Chondrocyte (in vitro differentiated cells): Measurements from ENCODE around the gene GLUL. TPM values are rescaled to one million over a fixed set of nuclear protein-coding genes. Genes with fewer than 3 reads are reported as not detected.

Source experiments
- DNase-seq: peaks from one replicate; pipeline ENCODE4 v3.0.0; 2021; ENCODE audit warnings: mixed read lengths, low spot score
- H3K27ac Mint-ChIP-seq: one replicate; pipeline ENCODE4 v1.8.0; 2021; ENCODE audit warnings: mild to moderate bottlenecking, moderate library complexity, mixed read lengths; ENCODE audit not compliant: unreplicated experiment
- H3K27me3 Mint-ChIP-seq: 2 replicates; pipeline ENCODE4 v1.8.0; 2021; ENCODE audit warnings: low read depth, mixed read lengths
- H3K36me3 Mint-ChIP-seq: 2 replicates; pipeline ENCODE4 v1.8.0; 2021; ENCODE audit warnings: low read depth, mixed read lengths
- H3K4me1 Mint-ChIP-seq: 2 replicates; pipeline ENCODE4 v1.8.0; 2021; ENCODE audit warnings: low read depth, mild to moderate bottlenecking, mixed read lengths
- H3K4me3 Mint-ChIP-seq: one replicate; pipeline ENCODE4 v1.8.0; 2021; ENCODE audit warnings: mild to moderate bottlenecking, moderate library complexity, mixed read lengths; ENCODE audit not compliant: unreplicated experiment
- H3K9me3 Mint-ChIP-seq: 2 replicates; pipeline ENCODE4 v1.8.0; 2021; ENCODE audit warnings: low read depth, mixed read lengths
- total RNA-seq: library from RNA; stranded (reverse); gene quantifications from 3 replicates; pipeline ENCODE4 v1.2.1, GENCODE V29; 2021
- TF ChIP-seq, protein P1 (sequence below): fragments of 200-600 bp; sonication (generic); IDR thresholded peaks from 2 replicates; pipeline ENCODE4 v1.5.0; 2021; ENCODE audit warnings: antibody characterized with exemption, mild to moderate bottlenecking, moderate library complexity

Gene GLUL
- total RNA-seq, 1 donor from 2014 or later, result 94.4 TPM

DNA sequence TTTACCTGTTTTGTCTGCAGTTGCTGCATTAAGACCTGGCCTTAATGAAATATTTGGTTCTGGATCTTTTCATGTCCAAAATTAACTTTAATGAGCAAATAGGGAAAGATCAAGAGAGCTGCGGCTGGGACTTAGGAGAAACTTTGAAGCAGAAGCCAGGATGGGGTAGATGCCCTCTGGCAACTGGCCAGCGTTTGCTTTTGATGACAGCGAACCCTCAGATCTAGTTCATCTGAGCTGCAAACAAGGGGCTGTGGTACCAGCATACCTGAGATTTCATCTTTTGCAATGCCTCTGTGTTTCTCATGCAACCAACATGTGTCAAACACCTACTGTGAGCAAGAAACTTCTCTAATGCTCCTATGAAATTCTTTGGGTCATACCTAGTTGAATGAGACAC, 21.9 kb upstream of the GLUL start:
- H3K4me3 Mint-ChIP-seq, result no peak overlapping the region
- peaks cover 24% of the 10 kb centered on the region for H3K27me3 Mint-ChIP-seq
- TF ChIP-seq, protein P1, sequence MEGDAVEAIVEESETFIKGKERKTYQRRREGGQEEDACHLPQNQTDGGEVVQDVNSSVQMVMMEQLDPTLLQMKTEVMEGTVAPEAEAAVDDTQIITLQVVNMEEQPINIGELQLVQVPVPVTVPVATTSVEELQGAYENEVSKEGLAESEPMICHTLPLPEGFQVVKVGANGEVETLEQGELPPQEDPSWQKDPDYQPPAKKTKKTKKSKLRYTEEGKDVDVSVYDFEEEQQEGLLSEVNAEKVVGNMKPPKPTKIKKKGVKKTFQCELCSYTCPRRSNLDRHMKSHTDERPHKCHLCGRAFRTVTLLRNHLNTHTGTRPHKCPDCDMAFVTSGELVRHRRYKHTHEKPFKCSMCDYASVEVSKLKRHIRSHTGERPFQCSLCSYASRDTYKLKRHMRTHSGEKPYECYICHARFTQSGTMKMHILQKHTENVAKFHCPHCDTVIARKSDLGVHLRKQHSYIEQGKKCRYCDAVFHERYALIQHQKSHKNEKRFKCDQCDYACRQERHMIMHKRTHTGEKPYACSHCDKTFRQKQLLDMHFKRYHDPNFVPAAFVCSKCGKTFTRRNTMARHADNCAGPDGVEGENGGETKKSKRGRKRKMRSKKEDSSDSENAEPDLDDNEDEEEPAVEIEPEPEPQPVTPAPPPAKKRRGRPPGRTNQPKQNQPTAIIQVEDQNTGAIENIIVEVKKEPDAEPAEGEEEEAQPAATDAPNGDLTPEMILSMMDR, result no peak
- no peak overlapping the region for H3K27ac Mint-ChIP-seq
- H3K36me3 Mint-ChIP-seq, result no peaks in the 10 kb centered on the region
- no peaks in the 10 kb centered on the region for H3K4me1 Mint-ChIP-seq
- no peak for DNase-seq
- no peaks in the 10 kb centered on the region for H3K9me3 Mint-ChIP-seq

DNA sequence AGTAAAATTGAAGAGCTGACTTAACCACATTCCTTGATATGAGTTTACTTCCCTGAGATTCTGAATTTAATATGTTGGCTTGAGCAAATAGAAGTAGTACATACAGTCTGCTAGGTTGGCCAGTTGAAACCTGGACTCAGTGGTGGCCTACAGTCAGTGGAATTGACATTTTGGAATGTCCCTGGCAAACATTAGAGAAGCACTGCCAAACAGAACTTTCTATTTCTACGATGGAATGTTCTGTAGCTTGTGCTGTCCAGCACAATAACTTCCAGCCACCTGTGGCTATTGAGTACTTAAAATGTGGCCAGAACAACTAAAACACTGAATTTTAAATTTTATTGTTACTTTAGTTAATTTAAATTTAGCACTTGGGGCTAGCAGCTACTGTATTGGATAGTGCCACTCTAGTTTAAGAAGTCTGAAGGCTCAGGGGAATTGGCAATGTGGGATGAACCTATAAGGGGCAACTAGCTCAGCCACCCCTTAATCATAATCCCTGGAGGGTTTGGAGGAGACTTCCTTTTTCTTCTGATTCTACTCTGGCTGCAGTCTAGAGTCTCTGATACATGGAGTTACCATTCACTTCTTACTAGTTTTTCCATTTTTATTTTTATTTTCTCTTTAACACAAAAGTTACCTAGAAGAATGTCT, 19.2 kb upstream of the GLUL start:
- Mint-ChIP-seq H3K27me3 (peaks cover 26% of the 10 kb centered on the region), H3K4me3 (no peak overlapping the region), H3K9me3 (no peaks in the 10 kb centered on the region), H3K4me1 (no peaks in the 10 kb centered on the region), H3K27ac (no peak overlapping the region), H3K36me3 (no peaks in the 10 kb centered on the region)
- TF ChIP-seq, protein P1, result no peak
- no peak for DNase-seq

DNA sequence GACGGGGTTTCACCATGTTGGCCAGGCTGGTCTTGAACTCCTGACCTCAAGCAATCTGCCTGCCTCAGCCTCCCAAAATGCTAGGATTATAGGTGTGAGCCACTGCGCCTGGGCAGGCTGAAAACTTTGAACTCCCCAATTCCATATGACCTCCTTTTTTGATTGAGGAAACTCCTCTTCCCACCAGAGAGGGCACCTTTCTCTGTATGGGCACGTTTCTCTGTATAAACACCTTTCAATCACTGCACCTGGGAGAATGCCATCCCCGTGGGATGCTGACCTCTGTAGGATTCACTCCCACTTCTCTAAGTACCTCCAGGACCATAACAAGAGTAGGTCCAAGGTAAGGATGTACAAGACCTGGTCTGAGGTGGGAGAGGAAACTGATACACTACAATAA, 18.5 kb upstream of the GLUL start:
- H3K9me3 Mint-ChIP-seq, result peaks cover 6% of the 10 kb centered on the region
- DNase-seq, result no peak
- TF ChIP-seq, protein P1, result no peak
- peaks cover 26% of the 10 kb centered on the region for H3K27me3 Mint-ChIP-seq
- no peaks in the 10 kb centered on the region for H3K4me1 Mint-ChIP-seq
- no peak overlapping the region for H3K4me3 Mint-ChIP-seq
- no peak overlapping the region for H3K27ac Mint-ChIP-seq
- peaks cover 4% of the 10 kb centered on the region for H3K36me3 Mint-ChIP-seq

DNA sequence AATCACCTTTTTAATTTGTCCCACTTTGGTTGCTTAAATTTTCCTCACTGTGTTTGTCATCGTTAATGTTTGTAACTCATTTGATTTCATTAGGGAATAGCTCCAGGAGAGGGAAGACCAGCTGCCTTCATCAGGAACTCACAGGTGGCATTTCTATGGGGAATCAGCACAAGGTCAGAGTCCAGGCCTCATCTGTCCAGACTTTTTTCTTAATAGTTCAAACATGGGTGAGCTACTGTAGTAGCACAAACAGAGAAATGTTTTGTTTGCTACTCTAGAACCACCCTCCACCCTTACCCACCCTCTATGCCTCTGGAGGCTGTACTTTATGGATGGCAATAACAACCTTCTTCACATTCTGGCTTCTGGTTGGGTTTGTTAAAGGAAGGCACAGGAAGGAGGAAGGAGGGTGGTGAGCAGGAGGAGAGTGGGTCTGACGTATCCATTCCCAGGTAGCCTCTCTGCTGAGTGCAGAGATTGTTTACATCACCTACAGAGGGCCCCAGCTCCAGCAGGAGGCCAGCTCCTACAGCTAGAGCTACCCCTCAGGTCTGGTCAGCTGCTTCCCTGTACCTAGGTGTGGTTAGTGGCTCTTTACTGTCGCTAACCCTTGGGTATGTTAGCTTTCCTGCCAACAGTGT, 17.0 kb upstream of the GLUL start:
- H3K4me1 Mint-ChIP-seq, result no peaks in the 10 kb centered on the region
- TF ChIP-seq, protein P1, result no peak
- no peak for DNase-seq
- H3K9me3 Mint-ChIP-seq, result peaks cover 6% of the 10 kb centered on the region
- H3K4me3 Mint-ChIP-seq, result no peak overlapping the region
- peaks cover 23% of the 10 kb centered on the region for H3K27me3 Mint-ChIP-seq
- H3K27ac Mint-ChIP-seq, result no peak overlapping the region
- peaks cover 4% of the 10 kb centered on the region for H3K36me3 Mint-ChIP-seq

DNA sequence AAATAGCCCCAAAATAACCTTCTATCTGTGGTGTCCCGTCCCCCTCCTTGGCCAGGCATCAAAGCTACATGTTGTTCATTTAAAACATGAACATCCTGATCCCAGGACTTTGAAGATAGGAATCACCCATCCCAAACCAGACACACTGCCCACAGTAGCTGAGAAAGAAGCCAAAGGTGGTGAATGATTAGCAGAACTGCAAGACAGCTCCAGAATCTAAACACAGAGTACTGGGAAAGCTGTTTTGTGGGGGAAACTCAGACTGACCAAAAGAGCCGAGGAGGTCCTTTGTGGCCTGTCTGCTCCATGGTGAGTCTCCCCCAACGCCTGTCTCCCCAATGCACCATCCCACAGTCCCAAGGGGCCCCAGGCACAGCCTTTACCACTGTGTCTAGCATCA, 16.1 kb upstream of the GLUL start:
- no peaks in the 10 kb centered on the region for H3K4me1 Mint-ChIP-seq
- H3K9me3 Mint-ChIP-seq, result peaks cover 6% of the 10 kb centered on the region

More for the DNA sequence above, 16.1 kb upstream of the GLUL start:
- Mint-ChIP-seq H3K4me3 (no peak overlapping the region), H3K27ac (no peak overlapping the region), H3K36me3 (peaks cover 4% of the 10 kb centered on the region), H3K27me3 (peaks cover 31% of the 10 kb centered on the region)
- DNase-seq, result no peak
- TF ChIP-seq, protein P1, result no peak
